ENCODE measurements around the gene PSORS1C1. TPM values are rescaled to one million over a fixed set of nuclear protein-coding genes. Genes with fewer than 3 reads are reported as not detected.
A peak's percentile ranks its signal among the peaks of the same experiment; 100 is the strongest.

PSORS1C1 gene
- total and polyA plus RNA-seq, 10 donors = 0.11 to 3.4 (median 0.76) TPM; not detected in 3

DNA sequence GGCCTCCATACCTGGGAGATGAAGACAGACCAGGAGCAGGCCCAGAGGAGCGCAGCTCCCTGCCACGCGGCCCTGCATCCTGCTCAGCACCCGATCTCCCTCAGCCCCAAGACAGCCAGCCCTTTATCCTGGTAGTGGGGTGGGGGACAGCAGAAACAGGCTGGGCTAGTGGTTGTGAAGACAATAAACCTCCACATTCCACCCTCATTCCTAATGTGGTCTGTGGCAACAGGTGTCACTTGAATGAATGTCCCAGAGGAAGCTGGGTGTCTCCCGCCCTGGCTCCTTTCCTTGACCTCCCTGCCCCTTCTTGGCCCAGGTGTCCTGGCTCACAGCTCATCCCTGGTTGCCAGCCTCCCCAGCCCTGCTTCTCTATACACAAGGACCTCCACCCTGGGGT lies 2.1 kb upstream of the PSORS1C1 start, which contains the start of gene C6orf15:
Gene C6orf15 (minus strand): TSS at position 98 of the 400 bp plus-strand sequence. CDS start 20 bp downstream, at position 78.
- Histone ChIP-seq H3K9me3 (no peaks in the 10 kb centered on the region), H3K27me3 (replicated peaks in 1 of 7) (peaks cover 0 to 47% (median 0%) of the 10 kb centered on the region in 7 donors), H3K36me3 (no peaks in the 10 kb centered on the region), H3K4me1 (peaks cover 0 to 22% (median 0%) of the 10 kb centered on the region in 6 donors), H3K27ac (no peak within 1 kb of the TSS), H3K4me3 (no peak within 1 kb of the TSS)
- peak; percentile 52 for DNase-seq
- WGBS, 5 donors = 82 to 93% (median 87%) methylated on average over 5 of the region's 5 CpGs
- TF ChIP-seq POLR2A (IDR thresholded peaks at IDR 0.05) (no peak), CTCF (IDR thresholded peaks at IDR 0.05 in 8 of 11, conservative IDR thresholded peaks at IDR 0.05 in 3 of 11) (no peak), POLR2AphosphoS5 (IDR thresholded peaks at IDR 0.05) (no peak)
- intact Hi-C loops (cut with DNase I; ENCODE audit: low total_unique reads) = no loop called here

DNA sequence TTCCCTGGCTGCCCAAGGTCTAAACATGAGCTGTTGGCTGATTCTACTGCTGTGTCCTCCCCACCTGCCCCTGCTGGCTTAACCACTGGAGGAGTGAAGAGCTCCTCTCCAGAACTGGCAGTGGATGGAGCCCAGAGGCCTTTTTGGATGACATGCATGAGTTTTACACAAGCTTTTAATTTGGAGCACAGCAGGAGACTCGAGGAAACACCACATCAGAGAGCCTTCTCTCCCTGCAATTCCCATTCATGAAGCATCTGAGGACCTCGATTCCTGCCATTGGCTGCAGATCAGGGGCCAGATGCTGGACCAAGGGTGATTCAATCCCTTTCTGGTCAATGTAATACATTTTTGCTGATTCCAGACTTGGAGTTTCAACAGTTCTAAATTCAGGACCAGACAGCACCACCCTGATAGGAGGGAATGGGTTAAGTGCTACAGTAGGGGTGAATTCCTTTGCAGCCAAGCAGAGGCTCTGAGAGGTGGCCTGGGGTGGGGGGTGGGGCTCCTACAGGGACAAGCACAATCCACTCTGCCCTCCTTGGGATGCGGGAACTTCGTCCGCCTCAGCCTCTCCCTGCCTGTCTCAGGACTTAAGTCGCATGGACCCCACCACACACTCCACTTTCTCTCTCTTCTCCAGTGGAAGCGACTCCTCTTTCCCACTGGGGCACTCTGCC lies 599 bp upstream of the PSORS1C1 start:
- no peak for TF ChIP-seq CTCF (IDR thresholded peaks at IDR 0.05 in 8 of 11, conservative IDR thresholded peaks at IDR 0.05 in 3 of 11)
- no peak for TF ChIP-seq POLR2AphosphoS5 (IDR thresholded peaks at IDR 0.05)
- no peak for TF ChIP-seq POLR2A (IDR thresholded peaks at IDR 0.05)
- H3K36me3 ChIP-seq = no peaks in the 10 kb centered on the region
- WGBS, 5 donors = 69 to 92% (median 87%) methylated on average over 6 to 7 of the region's 7 CpGs
- DNase-seq = peak; percentile 19
- no peaks in the 10 kb centered on the region for H3K9me3 ChIP-seq
- peaks cover 0 to 45% (median 0%) of the 10 kb centered on the region in 7 donors for H3K27me3 ChIP-seq (replicated peaks in 1 of 7)
- no peak overlapping the region for H3K4me3 ChIP-seq
- H3K4me1 ChIP-seq = peaks cover 0 to 22% (median 0%) of the 10 kb centered on the region in 6 donors
- H3K27ac ChIP-seq = peak overlapping the region in 2 of 8 donors; percentile 53 to 57
- intact Hi-C loops (cut with DNase I; ENCODE audit: low total_unique reads) = no loop called here

- DNase-seq = peak; percentile 9
- H3K9me3 ChIP-seq = no peaks in the 10 kb centered on the region
- H3K36me3 ChIP-seq = no peaks in the 10 kb centered on the region
- H3K27ac ChIP-seq = peak overlapping the region in 4 of 8 donors; percentile 5 to 57 (median 40)
- 44 to 50% (median 49%) methylated on average over 9 of the region's 9 CpGs for WGBS, 5 donors
- intact Hi-C loops (cut with DNase I; ENCODE audit: low total_unique reads) = no loop called here
- H3K4me3 ChIP-seq = peak overlapping the region in 1 of 8 donors; percentile 7
- H3K27me3 ChIP-seq (replicated peaks in 1 of 7) = peaks cover 0 to 37% (median 0%) of the 10 kb centered on the region in 7 donors
- TF ChIP-seq POLR2A (IDR thresholded peaks at IDR 0.05) (no peak), POLR2AphosphoS5 (IDR thresholded peaks at IDR 0.05) (no peak), CTCF (IDR thresholded peaks at IDR 0.05 in 8 of 11, conservative IDR thresholded peaks at IDR 0.05 in 3 of 11) (peak in 1 of 11 experiments; percentile 21)
- peaks cover 0 to 22% (median 0%) of the 10 kb centered on the region in 6 donors for H3K4me1 ChIP-seq
Observed at GRCh38 chr6:31114970-31115849, 610 bp downstream of the PSORS1C1 start.

Data from spleen (tissue), 11 donors.